Upper lobe of left lung (tissue), 4 donors: ENCODE results near the gene SF3A1.

Experiments
- EP300 ChIP-seq, 4 donors: sonication (generic); formaldehyde crosslinking; IDR thresholded peaks; one replicate each; pipeline ENCODE4 v1.5.1; 2017; ENCODE audit warnings: antibody characterized with exemption in 4 of 4, control low read depth in 2 of 4
- POLR2A ChIP-seq, 4 donors: fragments of 450-650 bp; IDR thresholded peaks; one replicate each; pipeline ENCODE4 v1.5.1; 2016 to 2017; ENCODE audit warnings: antibody characterized with exemption in 4 of 4, mild to moderate bottlenecking in 2 of 4
- POLR2AphosphoS5 ChIP-seq, 2 donors: sonication (generic); formaldehyde crosslinking; IDR thresholded peaks; one replicate each; pipeline ENCODE4 v1.5.1; 2017; ENCODE audit warnings: antibody characterized with exemption in 2 of 2
- TF ChIP-seq, protein P1 (sequence below), 6 experiments: fragments of 450-650 bp in 4 of 6; fragments of 200-600 bp in 2 of 6; sonication (generic) in 2 of 6; IDR thresholded peaks; one replicate each; pipeline ENCODE4 v1.5.1; 2016 to 2019; ENCODE audit warnings: antibody characterized with exemption in 6 of 6

- TF ChIP-seq POLR2A (IDR thresholded peaks at IDR 0.05) (no peak), POLR2AphosphoS5 (IDR thresholded peaks at IDR 0.05) (no peak), EP300 (IDR thresholded peaks at IDR 0.05) (no peak)
- TF ChIP-seq, protein P1, sequence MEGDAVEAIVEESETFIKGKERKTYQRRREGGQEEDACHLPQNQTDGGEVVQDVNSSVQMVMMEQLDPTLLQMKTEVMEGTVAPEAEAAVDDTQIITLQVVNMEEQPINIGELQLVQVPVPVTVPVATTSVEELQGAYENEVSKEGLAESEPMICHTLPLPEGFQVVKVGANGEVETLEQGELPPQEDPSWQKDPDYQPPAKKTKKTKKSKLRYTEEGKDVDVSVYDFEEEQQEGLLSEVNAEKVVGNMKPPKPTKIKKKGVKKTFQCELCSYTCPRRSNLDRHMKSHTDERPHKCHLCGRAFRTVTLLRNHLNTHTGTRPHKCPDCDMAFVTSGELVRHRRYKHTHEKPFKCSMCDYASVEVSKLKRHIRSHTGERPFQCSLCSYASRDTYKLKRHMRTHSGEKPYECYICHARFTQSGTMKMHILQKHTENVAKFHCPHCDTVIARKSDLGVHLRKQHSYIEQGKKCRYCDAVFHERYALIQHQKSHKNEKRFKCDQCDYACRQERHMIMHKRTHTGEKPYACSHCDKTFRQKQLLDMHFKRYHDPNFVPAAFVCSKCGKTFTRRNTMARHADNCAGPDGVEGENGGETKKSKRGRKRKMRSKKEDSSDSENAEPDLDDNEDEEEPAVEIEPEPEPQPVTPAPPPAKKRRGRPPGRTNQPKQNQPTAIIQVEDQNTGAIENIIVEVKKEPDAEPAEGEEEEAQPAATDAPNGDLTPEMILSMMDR (IDR thresholded peaks at IDR 0.05), result no peak
These were observed 74.1 kb downstream of the SF3A1 start for GRCh38 chr22:30282616-30283046.
